ENCODE data around the gene TMEM203.

The TMEM203 gene

DNA sequence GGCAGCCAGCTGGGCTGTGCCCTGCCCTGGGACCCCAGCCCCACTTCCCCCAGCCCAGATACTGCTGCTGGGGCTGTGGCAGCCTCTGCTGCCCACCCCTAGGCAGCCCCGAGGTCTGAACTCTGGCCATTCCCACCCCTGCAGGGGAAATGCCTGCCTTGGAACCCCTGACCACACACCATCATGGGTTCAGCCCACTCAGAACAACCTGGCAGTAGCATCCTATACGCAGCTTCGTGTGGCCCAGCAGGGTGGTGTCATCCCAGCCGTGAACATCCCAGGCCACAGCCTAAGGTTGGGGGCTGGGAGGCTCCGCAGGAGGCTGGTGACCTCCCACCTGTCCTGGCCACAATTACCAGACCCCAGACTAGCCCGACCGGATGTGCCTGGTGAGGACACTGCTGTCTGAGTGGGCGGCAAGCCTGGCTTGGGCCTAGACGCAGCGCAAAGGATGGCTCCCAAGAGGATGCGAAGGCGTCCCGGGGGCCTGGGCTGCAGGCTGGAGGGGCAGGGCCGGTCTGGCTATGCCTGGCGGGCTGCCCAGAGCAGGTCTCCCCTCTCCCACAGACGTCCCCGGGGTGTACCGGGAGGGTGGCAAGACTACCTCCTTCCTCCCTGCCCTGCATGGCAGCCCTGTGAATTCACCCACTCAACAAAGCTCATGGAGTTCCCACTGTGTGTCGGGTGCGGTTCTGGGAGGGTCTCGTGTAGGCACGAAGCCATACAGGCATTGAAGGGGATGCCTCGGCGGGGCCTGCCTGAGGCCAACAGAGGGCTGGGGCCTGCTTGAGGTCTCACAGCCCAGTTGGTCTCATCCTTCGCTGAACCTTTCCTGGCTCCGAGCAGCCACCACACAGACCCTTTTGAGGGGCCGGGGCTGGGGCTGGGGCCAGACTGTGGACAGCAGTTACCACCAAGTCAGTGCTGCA is 23.8 kb upstream of the TMEM203 start:
- no peak for DNase-seq

- no peak for DNase-seq
Measured at GRCh38 chr9:137228506-137228967, 23.1 kb upstream of the TMEM203 start.

DNA sequence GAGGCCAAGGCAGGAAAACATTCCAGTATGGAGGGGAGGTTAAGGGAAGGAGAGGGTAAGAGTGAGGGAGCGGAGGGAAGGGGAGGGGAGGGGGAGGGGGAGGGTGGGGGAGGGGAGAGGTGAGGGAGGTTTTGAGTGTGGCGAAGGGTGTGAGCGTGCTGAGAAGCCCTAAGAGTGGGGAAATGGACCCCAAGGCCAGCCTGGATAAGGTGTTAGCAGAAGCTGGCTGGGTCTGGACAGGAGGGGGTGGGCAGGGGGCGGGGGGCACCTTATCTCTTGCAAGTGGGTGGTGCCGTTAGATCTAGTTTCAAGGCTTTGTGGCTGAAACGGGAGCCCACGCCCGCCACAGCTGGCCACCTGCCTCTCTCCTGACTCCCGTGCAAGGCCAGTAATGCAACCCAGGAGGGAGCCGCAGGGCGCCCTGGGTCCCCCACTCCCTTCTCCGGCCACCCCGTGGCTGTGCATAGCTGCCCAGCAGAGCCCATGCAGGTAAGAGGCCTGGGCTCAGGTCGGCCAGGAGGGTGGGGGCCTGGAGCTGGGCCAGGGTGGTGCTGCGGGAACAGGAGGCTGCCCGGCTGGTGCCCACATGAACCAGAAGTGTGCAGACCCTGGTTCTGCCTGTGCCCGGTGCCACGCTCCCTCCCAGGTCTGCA is 22.5 kb upstream of the TMEM203 start:
- DNase-seq: no peak

GRCh38 chr9:137227054-137227852 is 21.8 kb upstream of the TMEM203 start, which contains the start of gene RNF224:
RNF224 (plus strand) TSS chr9:137227502; CDS start chr9:137228336, 834 bp downstream.
- peak; percentile 23 for DNase-seq

- no peak for DNase-seq
Measured at GRCh38 chr9:137226338-137227053, 21.0 kb upstream of the TMEM203 start.

DNA sequence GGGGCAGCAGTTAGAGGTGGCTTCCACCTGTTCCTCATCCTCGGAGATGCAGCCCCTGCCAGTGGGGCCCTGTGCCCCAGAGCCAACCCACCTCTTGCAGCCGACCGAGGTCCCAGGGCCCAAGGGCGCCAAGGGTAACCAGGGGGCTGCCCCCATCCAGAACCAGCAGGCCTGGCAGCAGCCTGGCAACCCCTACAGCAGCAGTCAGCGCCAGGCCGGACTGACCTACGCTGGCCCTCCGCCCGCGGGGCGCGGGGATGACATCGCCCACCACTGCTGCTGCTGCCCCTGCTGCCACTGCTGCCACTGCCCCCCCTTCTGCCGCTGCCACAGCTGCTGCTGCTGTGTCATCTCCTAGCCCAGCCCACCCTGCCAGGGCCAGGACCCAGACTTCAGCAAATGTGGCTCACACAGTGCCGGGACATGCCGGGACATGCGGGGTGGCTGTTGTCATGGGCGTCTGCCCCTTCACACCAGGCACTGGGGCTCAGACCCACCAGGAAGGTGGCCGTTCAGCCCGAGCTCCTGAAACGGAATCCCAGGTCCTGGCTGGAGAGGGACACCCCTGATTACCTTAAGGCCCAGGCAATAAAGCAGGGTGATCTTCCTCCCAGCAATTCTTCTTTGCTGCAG is 20.4 kb upstream of the TMEM203 start:
- no peak for DNase-seq

DNA sequence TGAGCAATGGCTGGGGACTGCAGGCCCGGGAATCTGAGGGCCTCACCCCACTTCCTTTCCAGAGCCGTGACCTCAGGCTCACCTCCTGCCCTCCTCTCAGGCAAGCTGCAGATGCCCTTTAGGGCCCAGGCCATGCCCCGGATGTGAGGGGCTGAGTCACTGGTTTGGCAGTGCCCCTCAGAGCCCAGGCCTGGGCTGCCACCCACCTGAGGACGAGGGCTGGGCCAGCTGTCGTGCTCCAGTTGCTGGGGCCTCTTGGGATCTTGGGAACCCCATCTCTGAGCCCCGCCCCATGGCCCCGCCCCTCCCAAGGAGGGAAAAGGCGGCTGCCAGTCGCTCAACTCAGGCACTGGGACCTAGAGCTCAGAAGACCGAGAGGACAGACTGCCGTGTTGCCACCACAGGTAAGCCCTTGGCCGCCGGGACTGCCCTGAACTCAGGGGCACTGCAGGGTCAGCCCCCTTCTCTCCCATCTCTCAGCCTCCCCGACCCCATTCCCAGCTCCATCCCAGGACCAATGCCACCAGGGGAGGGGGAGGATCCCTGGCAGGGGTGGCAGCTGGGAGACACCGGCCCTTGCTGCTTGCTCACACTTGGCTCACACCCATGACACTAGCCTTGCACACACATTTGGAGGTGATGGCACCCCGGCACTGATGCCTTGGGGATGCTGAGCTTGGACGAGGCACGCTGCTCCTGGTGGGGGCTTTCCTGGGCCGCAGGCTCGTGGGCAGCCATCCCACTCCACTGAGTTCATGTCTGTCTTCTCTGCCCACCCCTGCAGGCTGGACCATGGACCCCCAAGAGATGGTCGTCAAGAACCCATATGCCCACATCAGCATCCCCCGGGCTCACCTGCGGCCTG is 19.6 kb upstream of the TMEM203 start, which contains the start of gene CYSRT1:
Gene CYSRT1, plus strand, starts transcription at position 345 of the 865 bp plus-strand sequence. Its CDS starts 448 bp downstream, at position 793.
- no peak for DNase-seq

DNA sequence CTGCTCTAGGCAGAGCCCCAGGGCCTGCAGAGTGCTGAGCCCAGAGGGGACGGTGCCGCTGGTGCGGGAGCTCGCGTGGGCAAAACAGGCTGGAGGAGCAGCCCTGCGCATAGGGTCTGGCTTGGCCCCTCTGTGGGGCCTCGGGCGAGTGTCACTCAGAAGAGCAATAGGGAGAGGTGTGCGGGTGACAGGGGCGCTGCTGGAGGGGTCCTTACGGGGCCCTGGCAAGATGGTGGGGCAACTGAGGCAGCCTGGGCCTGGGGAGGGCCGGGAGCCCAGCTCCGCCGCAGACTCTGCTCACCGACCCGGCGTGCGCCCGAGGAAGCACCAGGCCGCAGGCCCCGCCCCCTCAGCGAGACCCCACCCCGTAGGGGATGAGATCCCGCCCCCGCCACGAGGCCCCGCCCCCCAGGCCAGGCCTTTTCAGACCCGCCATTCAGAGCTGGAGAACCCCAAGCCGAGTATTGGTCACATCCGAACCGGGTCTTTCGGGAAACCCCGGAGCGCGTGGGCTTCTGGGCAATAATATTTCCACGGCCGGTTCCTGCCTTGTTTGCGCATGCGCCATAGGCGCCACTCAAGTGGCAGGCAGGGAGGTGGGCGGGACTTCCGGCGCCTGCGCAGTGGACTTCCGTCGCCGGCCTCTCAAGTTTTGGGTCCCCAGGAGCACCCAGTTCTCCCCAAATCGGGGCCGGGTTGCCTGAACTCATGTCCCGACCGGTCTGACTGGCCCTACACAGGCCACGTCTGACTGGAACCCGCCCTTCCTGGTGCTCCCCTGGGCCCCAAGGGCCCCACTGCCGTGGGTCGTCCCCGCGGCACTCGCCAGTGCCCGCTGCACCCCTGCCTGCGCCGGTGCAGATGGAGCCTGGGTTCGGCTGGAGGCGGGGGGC is 17.9 kb upstream of the TMEM203 start:
- DNase-seq: peak; percentile 82

DNA sequence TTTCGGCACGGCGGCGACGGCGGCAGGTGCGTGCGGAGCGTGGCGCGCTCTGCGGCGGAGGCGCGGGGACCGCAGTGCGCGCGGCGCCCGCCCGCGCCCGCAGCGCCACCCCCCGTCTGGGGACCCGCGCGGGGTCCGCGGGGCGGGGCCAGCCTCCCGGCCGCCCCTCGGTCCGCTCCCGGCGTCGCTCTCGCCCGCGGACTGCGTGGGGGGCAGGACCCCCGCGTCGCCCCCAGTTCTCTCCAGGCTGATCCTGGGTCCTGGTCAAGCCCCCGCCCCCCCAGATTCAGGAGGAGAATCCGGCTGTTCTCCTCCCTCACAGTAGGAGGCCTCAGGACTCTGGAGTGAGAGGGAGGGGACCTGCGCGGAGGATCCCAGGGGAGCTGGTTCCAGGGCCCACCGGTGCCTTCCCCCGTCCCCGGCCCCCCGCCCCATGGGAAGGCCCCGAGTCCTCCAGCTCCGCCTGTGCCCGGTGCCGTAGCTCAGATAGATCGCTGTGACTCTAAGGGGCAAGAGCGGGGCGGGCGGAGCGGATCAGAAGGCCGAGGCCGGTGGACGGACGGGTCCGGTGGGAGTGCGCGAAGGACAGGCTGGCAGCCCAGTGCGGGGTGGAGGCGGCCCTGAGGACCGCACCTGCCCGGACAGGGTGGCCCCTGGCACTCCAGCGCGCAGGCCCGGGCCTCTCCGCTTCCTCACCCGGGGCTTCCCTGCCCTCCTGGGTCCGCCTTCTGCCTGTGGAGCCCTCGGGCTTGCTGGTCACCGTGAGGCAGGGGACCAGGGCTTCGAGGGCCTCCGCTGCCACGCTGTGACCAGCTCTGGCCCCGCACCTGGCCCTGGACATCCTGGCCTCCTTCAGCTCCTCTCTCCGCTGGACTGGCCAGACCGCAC is 17.0 kb upstream of the TMEM203 start, which contains the start of gene RNF208:
Gene RNF208, minus strand, starts transcription at position 51 of the 888 bp plus-strand sequence. CDS start 1,028 bp downstream, outside the sequence.
- DNase-seq: no peak

GRCh38 chr9:137221506-137222111 is 16.2 kb upstream of the TMEM203 start:
- DNase-seq: no peak

- DNase-seq: no peak
Measured at GRCh38 chr9:137221095-137221505, 15.7 kb upstream of the TMEM203 start.

DNA sequence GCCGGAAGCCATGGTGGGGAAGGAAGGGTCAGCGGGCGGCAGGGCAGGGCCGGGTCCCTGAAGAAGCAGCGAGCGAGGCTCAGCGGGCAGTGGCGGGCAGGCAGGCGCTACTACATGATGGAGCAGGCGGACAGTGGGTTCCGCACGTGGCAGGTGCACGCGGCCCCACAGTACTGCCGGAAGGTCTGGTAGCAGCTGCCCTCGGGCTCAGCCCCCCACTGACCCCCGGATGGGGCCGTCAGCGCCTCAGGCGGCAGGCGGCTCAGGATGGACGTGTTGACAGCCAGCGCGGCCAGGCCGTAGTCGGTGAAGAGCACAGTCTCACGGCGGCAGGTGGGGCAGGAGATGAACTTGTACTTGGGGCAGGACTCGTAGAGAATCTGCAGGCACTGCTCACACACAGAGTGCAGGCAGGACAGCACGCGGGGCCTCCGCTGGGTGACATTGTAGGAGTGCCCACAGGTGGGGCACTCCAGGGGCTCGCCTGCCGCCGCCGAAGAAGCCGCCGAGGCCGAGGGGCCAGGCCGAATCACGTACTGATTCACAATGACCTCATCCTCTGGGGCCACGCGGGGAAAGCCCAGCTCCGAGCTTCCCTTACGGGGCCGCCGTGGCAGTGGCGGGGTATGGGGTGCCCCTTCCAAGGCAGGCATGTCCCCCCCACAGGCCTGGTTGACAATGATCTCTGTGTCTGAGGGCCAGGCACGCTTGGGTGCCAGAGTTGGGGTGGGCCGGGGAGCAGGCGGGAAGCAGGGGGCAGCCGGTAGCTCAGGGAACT is 15.1 kb upstream of the TMEM203 start:
- DNase-seq: no peak

GRCh38 chr9:137219757-137220316 is 14.4 kb upstream of the TMEM203 start:
- no peak for DNase-seq

GRCh38 chr9:137218754-137219271 is 13.4 kb upstream of the TMEM203 start:
- no peak for DNase-seq

- DNase-seq: no peak
Measured at GRCh38 chr9:137218212-137218753, 12.8 kb upstream of the TMEM203 start.

Data from NCI-H526 treated with DMSO at 0.1 percent for 48 hours (cell line).